RPMI8226 (cell line): ENCODE data around the gene FBXW2.
A peak's percentile ranks its signal among the peaks of the same experiment; 100 is the strongest.
"Not testable (repeated sequence)": the region's sequence is repeated elsewhere in the genome, so short reads cannot be mapped to it uniquely, and the experiment has no call there.

Experiments used
- DNase-seq: peaks from one replicate; pipeline ENCODE4 v3.0.0-alpha.2; 2015

The FBXW2 gene, protein sequence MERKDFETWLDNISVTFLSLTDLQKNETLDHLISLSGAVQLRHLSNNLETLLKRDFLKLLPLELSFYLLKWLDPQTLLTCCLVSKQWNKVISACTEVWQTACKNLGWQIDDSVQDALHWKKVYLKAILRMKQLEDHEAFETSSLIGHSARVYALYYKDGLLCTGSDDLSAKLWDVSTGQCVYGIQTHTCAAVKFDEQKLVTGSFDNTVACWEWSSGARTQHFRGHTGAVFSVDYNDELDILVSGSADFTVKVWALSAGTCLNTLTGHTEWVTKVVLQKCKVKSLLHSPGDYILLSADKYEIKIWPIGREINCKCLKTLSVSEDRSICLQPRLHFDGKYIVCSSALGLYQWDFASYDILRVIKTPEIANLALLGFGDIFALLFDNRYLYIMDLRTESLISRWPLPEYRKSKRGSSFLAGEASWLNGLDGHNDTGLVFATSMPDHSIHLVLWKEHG

GRCh38 chr9:120792898-120793765 lies at the start of gene FBXW2:
TSS of gene FBXW2 (minus strand) at chr9:120793416. CDS start at chr9:120788258, 5,158 bp downstream.
- DNase-seq: peak; percentile 97

- peak; percentile 34 for DNase-seq
Measured at GRCh38 chr9:120841930-120842684, 48.9 kb upstream of the FBXW2 start.

DNA sequence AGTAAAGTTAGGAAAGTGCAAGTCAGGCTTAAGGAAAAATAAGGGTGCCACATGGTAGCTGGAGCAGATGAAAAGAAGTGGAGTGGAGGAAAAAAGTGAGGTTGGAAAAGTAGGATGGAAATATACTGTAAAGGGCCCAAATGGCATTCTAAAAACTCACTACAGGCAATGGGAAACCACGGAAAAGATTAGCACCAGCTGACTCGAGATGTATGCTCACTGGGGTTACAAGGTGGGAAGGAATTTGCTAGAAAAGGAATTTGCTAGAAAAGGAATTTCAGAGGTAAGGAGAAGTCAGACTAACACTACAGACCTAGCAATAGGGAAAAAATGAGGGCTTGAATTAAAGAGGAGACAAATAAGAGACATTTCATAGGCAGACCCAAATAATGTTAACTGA lies 45.9 kb upstream of the FBXW2 start:
- DNase-seq: no peak

GRCh38 chr9:120837921-120838320 lies 44.7 kb upstream of the FBXW2 start:
- no peak for DNase-seq

DNA sequence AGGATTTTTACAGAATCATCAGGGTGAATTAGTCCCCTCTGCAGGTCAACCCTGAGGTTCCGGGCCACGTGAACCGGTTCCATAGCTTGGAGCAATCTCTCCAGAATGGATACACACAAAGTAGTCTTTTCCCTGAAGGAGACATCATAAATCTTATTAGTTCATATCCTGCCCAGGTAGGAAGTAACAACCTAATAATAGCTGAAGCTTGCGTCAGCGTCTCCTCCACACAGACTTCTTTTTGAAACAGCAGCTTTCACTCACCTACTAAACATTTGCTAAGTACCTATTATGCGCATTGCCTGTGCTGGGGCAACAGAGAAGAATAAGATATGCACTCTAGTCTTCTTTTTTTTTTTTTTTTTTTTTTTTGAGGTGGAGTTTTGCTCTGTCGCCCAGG lies 40.1 kb upstream of the FBXW2 start:
- no peak for DNase-seq

- no peak for DNase-seq
Measured at GRCh38 chr9:120832807-120833206, 39.6 kb upstream of the FBXW2 start.

- DNase-seq: no peak
Measured at GRCh38 chr9:120830865-120831264, 37.6 kb upstream of the FBXW2 start.

- DNase-seq: no peak
Measured at GRCh38 chr9:120830151-120830550, 36.9 kb upstream of the FBXW2 start.

DNA sequence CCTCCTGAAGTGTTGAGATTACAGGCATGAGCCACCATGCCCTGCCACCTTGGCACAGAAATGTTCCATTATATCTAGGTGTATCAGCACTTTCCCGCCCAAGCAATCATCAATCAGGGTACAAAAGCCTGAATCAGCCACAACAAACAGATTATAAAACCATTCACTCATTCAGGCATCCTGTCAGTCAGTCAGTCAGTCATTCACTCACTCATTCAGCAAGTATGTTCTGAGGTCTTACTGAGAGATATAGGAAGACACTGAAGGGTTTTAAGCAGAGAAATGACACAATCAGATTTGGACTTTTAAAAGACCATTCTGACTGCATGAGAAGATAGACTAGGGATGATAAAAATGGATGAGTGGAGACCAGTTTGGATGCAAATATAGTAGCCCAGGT lies 36.4 kb upstream of the FBXW2 start:
- DNase-seq: no peak

DNA sequence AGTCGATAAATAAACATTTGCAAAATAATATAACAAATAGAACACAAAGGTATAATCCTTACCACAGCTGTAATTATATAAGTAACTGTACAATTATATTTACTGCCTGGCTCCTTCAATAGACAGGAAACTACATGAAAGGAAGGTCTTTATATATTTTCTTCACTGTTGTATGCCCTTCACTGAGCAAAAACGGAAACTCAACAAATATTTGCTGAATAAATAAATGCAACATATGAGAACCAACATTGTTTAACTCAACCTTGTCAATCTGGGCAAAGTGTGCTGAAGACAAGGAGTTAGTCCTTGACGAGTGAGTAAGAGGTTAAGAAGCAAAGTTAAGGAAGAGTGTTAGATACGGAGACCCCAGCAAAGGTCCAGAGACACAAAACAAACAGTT lies 26.9 kb upstream of the FBXW2 start:
- DNase-seq: no peak

DNA sequence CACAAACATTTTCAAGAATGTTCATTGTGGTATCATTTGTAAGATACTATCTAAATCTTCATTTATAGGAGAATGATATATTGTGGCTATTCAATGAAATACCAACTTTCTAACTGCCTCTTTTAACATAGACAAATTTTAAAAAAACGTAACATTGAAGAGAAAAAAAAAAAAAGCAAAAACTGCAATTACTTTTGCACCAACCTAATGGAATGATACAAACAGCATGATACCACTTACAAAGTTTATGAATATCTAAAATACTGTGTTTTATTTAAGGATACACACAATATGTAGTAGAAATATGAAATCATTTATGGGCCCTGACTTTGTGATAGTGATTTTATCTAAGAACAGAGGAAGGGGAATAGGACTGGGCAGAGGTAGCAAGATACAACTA lies 25.4 kb upstream of the FBXW2 start:
- DNase-seq: no peak

- DNase-seq: no peak
Measured at GRCh38 chr9:120815075-120815474, 21.9 kb upstream of the FBXW2 start.

- DNase-seq: no peak
Measured at GRCh38 chr9:120808931-120809330, 15.7 kb upstream of the FBXW2 start.

- no peak for DNase-seq
Measured at GRCh38 chr9:120807607-120808379, 14.6 kb upstream of the FBXW2 start.

DNA sequence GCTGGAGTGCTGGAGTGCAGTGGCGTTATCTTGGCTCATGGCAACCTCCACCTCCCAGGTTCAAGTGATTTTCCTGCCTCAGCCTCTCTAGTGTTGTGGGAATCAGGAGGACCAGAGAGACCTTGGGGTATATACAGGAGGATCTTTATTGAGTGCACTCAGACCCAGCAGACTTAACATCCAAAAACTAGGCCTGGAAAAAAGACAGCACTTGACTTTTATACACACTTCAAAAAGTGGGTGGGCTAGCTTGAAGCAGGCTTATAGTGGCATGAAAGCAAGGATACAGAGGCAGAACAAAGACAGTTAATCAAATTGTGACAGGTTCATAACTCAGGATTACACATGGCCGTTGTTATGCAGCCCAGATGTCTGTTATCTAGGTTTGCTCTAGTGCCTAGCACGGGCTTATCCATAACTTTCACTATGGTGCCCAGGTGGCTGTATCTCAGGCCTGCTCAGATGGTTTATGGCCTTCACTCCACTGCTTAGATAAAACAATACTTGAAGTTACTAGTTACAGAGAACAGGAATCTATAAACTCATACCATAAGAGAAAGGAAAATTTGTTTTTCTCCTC lies 11.7 kb upstream of the FBXW2 start:
- not testable (repeated sequence) for DNase-seq

DNA sequence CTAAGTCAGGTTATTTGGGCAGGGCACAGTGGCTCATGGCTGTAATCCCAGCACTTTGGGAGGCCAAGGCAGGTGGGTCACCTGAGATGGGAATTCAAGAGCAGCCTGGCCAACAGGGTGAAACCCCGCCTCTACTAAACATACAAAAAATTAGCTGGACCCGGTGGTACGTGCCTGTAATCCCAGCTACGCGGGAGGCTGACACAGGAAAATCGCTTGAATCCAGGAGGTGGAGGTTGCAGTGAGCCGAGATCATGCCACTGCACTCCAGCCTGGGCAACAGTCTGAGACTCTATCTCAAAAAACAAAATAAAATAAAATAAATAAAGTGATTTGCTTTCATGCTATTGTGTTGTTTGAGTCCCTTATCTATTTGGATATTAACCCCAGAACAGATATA lies 8.2 kb upstream of the FBXW2 start:
- DNase-seq: no peak

- no peak for DNase-seq
Measured at GRCh38 chr9:120791161-120791560, 2.1 kb downstream of the FBXW2 start.

DNA sequence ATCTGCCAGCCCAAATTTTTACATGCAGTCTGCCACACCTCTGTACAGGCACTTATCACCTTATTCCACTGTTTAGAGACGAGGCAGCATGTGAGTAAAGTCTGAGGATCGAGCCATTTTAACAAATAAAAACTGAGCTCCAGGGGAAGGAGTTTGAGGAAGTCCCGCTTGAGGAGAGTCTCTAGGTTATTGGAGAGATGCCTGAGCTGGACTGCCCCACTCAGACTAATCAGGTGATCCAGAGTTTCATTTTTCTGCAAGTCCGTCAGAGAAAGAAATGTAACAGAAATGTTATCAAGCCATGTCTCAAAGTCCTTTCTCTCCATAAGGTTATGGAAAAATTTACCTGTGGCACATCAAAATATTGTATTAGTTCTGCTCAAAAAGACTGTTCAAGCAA lies 5.3 kb downstream of the FBXW2 start:
- no peak for DNase-seq

DNA sequence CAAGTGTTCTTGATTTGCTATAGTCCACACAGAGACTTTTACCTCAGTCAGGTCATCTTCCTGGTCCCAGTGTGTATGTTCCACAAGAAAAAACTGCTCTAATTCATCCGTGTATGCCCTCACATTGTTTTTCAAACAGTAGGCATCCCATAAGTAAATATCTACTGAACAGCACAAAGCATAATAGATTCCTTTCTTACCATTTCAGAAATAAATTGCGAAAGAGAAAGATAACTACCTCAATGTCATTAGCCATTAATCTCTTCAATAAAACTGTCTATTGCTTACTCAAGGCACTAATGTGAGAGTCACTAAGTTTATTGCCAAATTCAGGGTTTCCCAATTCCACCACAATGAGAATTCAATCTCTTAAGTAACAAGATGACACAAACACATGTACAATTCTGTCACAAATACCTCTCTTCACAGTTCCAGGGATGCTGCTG lies 9.6 kb downstream of the FBXW2 start:
- no peak for DNase-seq

DNA sequence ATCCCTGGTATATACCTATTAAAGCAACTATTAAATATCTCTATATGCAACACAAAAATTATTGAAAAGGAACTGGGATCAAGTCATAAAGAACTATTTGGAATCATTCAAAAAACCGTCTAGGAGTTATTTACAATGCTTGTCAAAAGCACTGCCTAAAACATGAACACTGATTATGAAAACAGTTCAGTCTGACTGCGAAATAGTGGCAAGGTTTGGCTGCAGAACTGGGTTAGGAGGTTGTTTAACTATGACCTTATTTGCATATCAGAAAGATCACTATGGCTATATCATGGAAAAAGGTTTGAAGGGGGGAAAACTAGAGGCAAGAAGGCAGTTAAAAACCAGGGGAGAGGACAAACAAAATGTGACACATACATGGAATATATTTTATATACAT lies 12.0 kb downstream of the FBXW2 start:
- DNase-seq: no peak

DNA sequence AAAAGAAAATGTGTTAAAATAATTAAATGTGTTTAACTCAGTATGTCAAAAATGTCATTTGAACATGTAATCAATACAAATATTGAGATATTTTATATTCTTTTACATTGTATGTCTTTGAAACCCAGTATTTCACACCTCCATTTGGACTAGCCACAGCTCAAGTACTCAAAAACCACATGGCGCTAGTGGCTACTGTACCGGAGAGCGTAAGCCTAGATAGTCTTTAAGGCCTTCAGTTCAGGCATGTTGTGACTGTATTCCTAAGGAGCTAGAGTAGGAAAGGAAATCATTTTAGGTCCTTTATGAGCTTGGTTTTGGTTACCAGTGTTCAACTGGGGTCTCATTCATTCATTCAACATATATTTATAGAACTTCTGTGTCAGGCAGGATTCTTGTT lies 12.8 kb downstream of the FBXW2 start:
- no peak for DNase-seq

- no peak for DNase-seq
Measured at GRCh38 chr9:120779227-120779626, 14.0 kb downstream of the FBXW2 start.
